COLO829 (cell line): ENCODE data around the gene ZNHIT3.
"Not testable (repeated sequence)": the region's sequence is repeated elsewhere in the genome, so short reads cannot be mapped to it uniquely, and the experiment has no call there.

Experiments
- DNase-seq: peaks from one replicate; pipeline ENCODE4 v3.0.0; 2012; ENCODE audit warnings: low spot score

ZNHIT3 gene

DNA sequence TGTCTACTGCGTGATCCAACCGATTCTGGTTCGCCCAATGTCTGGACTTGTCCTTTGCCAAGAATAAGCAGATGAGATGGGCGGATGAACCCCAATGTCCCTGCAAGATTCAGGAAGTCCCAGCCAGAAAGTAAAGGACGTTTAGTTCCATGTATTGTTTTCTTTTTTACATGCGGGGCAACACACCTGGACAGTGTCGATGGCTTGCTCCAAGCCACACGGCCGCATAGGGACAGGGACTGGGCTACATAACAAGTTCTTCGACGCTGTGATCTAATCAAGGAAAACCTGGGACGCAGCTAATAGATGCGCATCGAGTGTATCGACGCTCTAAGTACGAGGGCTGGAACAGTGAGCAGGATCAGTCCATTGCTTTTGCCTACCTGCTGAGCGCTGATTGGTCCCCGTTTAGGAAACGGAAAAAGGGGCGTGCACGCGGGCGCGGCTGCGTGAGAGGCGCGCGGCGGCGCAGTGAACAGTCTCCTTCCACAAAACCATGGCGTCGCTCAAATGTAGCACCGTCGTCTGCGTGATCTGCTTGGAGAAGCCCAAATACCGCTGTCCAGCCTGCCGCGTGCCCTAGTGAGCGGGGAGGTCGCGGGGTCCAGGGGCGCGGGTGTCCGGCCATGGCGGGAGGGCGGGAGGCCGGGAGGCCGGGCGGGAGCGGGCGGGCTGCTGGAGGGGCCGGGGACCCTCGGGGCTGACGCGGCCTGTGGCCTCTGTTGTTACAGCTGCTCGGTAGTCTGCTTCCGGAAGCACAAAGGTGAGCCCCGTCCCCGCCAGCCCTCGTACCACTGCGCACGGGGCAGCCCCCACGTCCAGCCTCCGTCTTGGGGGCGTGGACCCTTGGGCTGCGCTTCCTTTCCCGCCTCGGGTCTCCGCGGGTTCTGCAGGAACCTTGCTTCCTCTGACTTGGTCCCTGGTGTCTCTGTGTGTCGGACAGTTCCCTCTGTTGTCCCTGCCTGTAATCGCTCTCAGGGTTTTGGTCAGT lies at the start of gene ZNHIT3:
Gene ZNHIT3, plus strand, starts transcription at position 478 of the 991 bp plus-strand sequence. Its CDS starts 19 bp downstream, at position 497.
- DNase-seq, result peak; percentile 98

DNA sequence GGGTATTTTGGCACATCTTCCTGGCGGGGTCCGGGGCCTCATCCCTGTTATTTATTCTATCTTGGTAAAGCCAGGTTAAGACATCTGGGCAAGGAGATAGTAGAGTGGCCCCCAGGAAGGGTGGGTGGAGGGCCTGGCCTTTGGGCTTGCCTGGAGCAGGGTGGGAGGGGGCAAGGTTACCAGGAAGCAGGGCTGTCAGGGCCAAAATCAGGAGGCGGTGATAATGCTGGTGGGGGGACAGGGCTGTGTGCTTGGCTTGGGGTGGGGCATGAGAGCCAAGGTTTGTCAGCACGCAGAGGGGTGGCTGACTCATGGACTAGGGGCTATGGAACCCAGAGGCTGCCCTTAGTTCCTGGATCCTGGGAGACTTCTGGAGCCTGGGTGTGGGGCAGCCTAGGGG lies 44.7 kb upstream of the ZNHIT3 start:
- DNase-seq, result not testable (repeated sequence)

DNA sequence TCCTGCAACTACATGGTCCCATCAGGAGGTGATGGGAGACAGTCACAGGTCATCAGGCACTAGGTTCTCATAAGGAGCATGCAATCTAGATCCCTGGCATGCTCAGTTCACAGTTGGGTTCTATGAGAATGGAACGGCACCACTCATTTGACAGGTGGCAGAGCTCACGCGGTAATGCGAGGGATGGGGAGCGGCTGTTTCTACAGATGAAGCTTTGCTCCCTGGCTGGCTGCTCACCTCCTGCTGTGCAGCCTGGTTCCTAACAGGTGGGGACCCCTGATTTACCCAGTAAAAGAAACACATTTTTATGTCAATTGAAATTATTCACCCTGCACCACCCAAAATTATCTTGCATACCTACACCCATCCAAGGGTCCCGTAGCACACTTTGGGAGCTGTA lies 42.7 kb upstream of the ZNHIT3 start:
- DNase-seq, result no peak

DNA sequence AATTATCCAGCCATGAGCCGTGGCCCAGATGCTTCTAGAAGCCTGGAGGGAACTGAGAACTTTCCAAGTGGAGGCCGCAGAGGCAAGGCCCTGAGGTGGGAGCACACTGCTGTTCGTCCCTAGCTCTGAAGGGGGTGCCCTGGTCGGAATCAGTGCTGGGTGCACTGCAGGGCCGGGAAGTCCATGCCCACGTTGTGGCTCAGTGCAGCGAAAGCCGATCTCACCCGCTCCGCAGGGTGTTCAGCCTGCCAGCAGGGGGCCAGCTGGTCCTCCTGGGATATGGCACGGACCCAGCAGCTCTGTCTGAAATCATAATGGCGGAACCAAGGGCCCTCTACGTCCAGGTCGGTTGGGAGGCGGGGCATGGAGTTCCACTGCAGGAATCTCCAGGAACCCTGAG lies 36.5 kb upstream of the ZNHIT3 start:
- DNase-seq, result not testable (repeated sequence)

DNA sequence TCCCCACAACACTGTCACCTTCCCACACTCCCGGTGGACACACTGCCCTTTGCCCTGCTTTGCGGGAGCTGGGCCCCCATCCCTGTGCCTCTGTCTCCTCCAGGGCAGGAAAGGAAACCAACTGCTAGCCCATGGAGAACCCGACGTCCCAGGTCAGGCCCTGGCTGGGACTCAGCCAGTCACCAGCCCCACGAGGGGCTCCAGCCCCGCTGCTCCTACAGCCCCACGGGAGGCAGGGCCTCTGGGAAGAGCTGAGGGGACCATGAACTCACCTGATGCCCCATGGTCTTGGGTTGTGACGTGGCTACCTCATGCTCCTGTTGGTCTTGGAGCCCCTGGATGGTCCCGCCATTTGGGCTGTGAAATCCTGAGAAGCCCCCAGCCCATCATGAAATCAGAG lies 33.6 kb upstream of the ZNHIT3 start:
- not testable (repeated sequence) for DNase-seq

DNA sequence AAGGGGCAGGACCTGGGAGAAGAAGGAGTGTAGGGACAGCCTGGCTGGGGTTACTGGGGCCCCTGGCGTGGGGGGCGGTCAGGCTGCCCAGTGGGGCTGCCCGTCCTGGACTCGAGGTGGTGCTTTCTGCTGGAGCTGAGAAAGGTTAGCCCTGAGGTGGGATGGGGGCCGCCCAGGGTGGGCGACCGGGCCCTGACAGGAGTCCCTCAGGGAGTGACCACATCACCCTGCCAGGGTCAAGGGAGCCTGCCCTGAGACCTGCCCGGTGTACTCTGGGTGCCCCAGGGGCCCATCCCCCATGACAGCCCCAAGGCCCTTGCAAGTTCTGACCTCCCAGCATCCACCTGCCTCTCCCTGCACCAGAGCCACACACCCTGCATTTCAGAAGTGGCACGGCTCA lies 28.8 kb upstream of the ZNHIT3 start:
- not testable (repeated sequence) for DNase-seq

DNA sequence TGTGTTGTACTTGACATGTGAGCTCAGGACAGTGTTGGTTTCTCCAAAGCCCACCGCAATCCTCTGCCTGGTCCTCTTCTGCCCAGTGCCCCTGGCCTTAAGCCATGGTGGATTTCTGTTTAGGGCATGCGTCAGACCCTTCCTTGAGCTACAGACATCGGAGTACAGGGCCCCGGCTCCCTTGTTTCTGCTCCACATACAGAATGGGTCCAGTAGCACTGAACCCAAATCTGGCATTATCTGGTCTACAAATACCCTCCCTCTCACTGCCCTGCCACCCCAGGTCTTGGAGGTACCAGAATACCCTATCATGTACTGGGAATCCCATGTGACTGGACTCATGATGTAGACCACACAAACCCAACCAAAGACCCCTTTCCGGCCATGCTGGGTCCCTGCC lies 27.4 kb upstream of the ZNHIT3 start:
- DNase-seq, result no peak

DNA sequence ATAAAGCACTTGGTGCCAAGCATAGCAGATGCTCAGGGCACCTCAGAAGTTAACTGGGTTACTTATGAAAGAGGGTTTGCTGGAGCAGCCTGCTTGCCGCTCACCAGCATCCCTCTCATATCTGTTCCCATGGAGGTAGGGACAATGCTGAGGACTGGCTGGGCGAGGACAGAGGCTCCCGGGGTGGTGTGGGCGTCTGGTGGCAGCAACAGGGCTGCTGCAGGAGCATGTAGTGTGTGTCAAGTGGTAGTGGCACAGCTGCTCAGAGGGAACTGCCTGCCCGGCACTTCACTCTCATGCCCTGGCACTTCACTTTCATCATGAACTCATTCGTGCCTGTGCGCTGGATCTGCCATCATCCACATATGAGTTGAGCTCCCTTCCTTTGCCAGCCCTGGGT lies 26.9 kb upstream of the ZNHIT3 start:
- DNase-seq, result no peak

DNA sequence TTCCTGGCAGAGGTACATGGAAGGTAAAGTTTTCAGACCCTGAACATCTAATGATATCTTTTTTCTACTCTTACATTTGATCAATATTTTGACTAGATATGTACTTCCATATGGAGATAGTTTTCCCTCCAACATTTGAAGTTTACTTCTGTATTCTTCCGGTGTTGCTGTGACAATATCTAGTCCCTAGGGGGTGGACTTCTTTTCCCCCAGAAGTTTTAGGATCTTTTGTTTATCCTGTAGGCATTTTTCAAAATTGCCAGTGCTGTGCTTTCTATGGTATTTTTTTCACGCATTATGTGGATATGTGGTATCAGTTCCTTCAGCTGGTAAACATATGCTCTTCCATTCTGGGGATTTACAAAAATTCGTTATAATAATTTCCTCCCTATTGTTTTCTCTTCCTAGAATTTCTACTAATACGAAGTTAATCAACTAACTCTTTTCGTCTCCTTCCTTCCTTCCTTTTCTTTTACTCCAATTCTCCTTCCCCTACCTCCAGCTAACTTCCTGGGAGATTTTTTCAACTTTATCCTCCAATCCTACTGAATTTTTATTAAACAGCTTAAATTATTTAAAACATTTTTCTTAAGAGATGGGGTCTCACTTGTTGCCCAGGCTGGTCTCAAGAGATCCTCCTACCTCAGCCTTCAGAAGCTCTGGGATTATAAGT lies 26.1 kb upstream of the ZNHIT3 start:
- no peak for DNase-seq

DNA sequence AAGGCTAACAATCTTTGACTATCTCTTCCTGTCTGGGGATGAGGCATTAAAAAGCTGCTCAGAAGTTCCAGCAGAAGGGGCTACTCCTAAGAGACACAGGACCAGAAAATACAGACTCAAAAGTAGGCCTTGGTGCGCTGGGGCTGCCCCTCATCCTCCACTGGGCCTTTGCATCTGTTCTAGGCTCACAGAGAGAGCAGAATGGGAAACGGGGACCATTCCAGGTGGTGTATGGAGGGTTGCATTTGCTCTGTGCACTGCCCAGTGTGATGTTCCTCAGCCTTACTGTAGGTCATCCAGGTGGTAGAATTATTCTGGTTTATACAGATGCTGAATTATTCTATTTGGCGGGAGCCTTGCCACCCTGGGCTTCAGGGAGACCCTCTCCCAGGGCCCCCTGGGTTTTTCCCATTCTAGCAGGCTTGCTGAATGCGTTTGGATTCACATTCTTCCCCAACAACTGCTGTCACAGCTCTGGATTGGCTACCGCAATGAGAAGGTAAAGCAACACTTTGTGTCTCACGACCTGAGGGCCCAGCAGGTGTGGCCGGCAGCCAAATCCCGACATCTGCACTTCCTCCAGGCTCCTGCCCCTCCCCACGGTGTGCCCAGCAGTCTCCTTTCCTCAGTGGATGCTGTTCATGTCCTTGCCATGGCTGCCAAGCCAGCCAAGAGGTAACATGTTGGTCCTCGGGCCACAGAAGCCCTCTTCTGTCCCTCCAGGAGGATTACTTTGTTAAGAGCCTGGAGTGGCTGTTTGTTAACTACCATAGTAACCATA lies 25.0 kb upstream of the ZNHIT3 start:
- no peak for DNase-seq

DNA sequence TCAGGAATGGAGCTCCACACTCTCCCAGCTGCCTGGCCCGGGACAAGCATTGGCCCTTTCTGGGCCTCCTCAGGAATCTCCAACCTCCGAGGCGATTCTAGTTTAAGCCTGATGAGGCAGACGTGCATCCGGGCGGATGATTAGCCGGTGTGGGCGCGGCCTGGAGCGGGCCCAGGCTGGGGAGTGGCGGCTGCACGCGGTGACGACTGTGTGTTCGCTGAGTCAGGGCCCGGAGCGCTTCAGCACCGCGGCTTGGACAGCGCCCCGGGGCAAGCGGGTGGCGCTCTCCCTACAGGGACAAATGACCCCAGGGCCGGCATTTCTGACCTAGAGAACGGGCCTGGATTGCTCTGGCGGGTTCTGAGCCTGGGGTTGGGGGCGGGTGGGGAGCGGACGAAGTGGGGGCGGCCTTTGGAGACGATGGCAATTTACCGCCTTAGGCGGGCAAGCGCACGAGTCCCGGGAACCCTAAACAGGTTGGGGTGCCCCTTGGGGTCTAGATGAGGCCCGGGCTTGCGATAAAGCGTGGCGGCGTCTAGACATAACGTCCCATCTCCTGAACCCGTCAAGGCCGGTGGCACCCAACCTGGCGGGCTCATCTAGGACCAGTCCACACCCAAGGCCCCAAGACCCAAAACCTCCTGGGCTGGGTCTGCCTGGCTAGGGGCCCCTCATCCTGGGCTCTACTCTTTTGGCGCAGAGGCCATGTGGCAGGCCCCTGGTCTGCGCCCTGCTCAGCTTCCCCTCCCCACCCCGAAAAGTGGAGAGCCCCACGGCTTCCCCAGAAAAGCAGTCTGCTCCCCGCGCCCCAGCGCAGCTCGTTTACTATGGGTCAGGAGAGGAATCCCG lies 22.3 kb upstream of the ZNHIT3 start:
- peak; percentile 81 for DNase-seq

DNA sequence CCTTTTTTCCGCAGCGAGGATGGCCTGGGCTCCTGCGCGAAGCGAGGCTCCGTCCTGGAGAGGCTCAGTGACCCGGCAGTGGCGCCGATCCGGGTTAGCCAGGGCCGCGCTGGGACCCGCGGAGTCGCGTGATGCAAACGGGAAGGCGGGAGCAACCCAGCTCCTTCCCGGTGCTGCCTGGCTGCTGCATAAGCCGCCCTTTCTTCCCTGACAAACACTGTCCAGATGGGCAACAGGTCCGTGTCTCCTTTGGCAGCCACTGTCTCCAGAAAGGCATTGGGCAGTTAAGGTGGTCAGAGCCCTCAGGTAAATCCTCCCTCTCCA lies 21.8 kb upstream of the ZNHIT3 start:
- DNase-seq, result no peak

DNA sequence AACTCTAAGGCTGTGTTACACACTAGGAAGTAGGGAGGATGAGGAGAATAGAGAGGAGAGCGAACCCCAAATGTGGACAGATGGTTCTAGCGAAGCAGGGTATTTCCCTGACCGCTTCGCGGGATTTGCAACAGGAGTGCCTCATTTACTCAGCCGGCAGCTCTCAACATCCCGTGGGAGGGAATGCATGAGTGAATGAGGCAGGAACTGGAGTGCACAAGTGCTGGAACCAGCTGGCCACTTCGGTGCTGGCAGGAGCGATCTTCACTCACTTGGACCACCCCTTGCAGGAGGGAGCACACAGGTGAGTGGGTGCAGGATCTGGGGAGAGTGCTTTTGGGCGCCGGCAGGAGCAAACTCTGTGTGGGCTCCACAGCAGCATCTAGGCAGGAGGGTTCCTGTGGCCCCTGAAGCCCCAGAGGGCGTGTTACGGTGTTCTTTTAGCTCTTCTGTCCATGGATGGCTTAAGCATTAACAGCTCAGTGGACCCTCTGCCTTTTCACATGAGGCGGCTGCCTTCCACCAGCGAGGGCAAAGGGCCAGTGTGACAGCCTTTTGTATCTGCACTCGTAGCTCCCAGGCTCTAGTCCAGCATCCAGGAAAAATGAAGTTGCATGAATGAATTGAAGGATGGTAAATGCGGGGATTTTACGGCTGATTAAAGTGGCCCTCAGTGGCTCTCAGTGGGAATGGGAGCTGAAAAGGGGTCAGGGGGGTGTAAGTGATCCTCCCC lies 17.4 kb upstream of the ZNHIT3 start:
- no peak for DNase-seq

DNA sequence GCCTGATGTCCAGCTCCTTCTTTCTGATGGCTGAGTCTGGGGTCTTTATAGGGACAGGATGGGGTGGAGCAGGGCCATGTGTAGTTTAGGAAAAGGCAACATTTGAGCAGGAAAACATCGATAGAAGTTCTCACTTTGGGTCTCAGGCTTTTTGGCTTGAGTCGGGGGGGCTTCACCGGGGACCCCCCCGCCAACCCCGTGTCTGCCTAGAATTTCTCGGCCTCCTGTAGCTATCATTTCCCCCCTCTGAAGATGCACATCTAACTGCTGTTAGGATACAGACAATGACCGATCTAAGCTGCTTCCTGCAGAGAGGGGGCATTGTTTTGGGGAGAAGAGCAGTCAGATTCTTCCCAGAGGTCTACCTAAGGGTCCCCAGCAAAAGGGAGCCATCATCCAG lies 16.7 kb upstream of the ZNHIT3 start:
- no peak for DNase-seq

DNA sequence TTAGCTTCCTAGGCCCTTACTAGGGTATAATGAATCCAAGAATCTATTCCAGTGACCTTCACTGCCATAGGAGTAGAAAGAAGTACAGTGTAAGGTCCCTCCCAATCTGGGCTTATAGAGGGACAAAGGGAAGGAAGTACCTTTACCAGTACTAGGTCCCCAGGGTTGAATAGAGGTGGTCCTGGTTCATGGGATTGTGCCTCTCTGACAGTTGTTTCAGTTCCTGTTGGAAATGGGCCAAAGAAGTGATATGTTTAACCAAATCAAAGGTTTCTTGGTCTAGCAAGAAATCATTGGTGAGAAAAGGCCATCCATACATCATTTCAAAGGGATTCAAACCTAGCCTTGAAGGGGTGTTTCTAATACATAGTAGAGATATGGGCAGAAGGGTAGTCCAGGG lies 16.0 kb upstream of the ZNHIT3 start:
- no peak for DNase-seq

DNA sequence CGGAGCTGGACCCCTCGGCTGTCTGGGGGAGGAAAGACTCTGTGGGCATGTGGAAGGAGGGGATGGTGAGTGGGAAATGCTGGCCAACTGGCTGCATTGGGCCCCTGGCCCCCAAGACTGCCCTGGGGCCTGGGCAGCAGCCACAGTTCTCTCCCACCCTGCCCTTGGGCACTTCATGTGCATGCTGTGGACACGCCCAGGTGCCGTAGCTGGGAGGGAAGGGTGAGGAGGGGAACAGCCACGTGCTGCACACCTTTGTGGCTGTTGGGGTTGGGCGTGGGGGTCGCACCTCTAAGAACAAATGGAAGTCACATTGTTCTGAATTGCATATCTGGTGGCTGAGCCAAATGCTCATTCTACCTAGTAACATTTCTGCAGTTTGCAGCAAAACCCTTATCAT lies 11.9 kb upstream of the ZNHIT3 start:
- DNase-seq, result no peak

DNA sequence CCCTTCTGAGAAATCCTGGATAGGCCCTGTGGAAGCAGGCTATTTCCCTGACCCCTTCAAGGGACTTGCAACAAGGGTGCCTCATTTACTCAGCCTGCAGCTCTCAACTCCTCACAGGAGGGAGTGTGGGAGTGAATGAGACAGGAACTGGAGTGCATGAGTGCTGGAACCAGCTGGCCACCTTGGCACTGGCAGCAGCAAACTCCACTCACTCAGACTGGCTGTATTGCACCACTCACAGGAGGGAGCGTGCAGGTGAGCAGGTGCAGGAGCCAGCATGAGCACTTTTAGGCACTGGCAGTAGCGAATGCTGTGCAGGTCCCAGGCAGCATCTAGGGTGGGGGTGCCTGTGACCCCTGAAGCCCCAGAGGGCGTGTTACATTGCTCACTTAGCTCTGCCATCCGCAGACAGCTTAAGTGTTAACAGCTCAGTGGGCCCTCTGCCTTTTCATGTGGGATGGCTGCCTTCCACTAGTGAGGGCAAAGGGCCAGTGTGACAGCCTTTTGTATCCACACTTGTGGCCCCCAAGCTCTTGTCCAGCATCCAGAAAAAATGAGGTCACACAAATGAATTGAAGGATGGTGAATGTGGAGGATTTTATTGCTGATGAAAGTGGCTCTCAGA lies 11.0 kb upstream of the ZNHIT3 start:
- DNase-seq, result no peak

DNA sequence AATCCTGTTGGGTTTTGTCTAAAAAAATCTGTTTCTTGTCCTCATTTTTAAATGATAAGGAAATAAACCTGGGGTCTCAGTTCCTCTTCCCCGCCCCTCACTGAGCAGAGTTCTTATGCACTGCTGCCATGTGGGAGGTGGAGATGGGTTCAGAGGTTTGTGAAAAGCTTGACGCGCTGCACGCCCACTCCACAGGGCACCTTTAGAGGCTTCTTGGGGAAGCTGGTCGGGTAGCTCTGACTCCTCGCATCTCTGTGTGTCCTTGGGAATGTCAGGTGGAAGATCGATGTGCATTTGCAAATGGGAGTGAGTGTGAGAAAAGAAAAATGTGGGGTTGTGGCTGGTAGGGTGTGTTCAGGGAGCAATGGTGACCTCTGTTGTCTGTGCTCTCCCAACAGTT lies 4.7 kb upstream of the ZNHIT3 start:
- DNase-seq, result no peak

DNA sequence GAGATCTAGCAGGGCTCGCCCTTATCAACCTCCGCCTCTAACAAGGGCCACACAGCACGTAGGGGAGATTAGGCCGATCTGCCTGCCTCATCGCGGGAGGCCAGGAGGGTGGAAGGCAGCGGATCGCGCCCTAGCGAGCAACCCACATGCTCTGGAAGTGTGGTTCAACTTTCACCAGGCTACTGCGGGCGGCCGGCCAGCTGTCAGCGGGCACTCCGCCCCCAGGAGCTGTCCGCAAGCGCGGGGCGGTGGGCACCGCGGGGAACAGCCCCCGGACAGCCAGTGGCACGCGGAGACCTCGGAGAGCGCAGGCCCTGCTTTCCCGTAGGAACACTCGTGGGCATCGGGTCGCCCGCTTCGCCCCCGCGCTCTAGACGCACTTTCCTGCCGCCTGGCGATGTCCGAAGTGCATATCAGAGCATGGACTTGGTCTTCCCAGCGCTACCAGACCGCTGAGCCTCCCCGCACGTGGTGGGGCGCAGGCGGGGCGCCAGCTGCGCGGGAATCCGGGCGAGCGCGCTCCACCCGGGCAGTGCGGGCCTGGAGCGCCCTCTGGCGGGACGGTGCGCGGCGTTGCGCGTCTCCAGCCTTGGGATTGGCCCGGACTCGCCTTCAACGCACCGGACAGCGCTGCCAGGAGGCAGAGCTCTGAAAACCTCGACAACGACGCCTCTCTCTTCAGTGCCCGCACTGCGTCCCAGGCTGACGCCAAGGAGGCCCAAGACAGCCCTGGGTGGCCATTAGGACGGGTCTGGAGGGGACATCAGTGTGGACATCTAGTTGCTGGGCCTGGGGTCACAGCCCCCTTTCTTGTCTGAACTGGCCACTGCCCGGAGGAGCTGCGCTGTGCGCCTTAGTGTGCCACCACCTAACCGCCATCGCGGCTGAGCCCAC lies 3.6 kb upstream of the ZNHIT3 start:
- peak; percentile 79 for DNase-seq
